Large intestine (tissue), 12 donors: ENCODE data around the gene CS. TPM values are rescaled to one million over a fixed set of nuclear protein-coding genes. Genes with fewer than 3 reads are reported as not detected.
"Not testable (repeated sequence)": the region's sequence is repeated elsewhere in the genome, so short reads cannot be mapped to it uniquely, and the experiment has no call there.

Source experiments
- DNase-seq, 2 donors: peaks; one replicate each; pipeline versions ENCODE4 v3.0.0 to v3.0.0-alpha.2; 2013
- H3K27ac ChIP-seq: one replicate; pipeline ENCODE4 v1.5.1; 2013; ENCODE audit warnings: low read length
- H3K27me3 ChIP-seq: 2 replicates; pipeline ENCODE4 v1.6.1; 2013; ENCODE audit warnings: low read length; ENCODE audit not compliant: control insufficient read depth, insufficient read depth
- H3K36me3 ChIP-seq: 2 replicates; pipeline ENCODE4 v1.6.1; 2013; ENCODE audit warnings: low read length; ENCODE audit not compliant: control insufficient read depth, insufficient read depth
- H3K4me1 ChIP-seq: one replicate; pipeline ENCODE4 v1.6.1; 2013; ENCODE audit warnings: low read length; ENCODE audit not compliant: control insufficient read depth, insufficient read depth
- H3K4me3 ChIP-seq: one replicate; pipeline ENCODE4 v1.5.1; 2013; ENCODE audit warnings: low read length
- H3K9me3 ChIP-seq: one replicate; pipeline ENCODE4 v1.6.1; 2013; ENCODE audit warnings: mild to moderate bottlenecking, low read depth, low read length, moderate library complexity; ENCODE audit not compliant: control insufficient read depth
- WGBS: methylation state at CpG from one replicate; pipeline ENCODE4 v1.1.5; 2013; ENCODE audit warnings: low lambda C conversion rate; ENCODE audit not compliant: insufficient coverage; 5-methylcytosine and 5-hydroxymethylcytosine counted together
- long read RNA-seq, 11 donors: transcript quantifications; one replicate each; lab custom pipeline, GENCODE V29; 2026
- polyA plus RNA-seq: library from polyadenylated mRNA; unstranded; fragments of 120-200 nt; gene quantifications from one replicate; pipeline ENCODE4 v1.2.1, GENCODE V29; 2013

Gene CS
- 143 TPM for polyA plus RNA-seq
- long read RNA-seq, donor 1, transcript CS-201 (11 exons, 2,975 nt), result major isoform, 18 of 25 reads
- long read RNA-seq, donor 1, partial matches to known transcripts, result 5 of 25 reads
- long read RNA-seq, donor 1, other reads (novel, unspliced or antisense), result 0 of 25 reads
- long read RNA-seq, donor 2, transcript CS-201 (11 exons, 2,975 nt), result major isoform, 31 of 41 reads
- long read RNA-seq, donor 2, partial matches to known transcripts, result 9 of 41 reads
- long read RNA-seq, donor 2, other reads (novel, unspliced or antisense), result 0 of 41 reads
- long read RNA-seq, donor 3, result 0 reads
- long read RNA-seq, donor 4, partial matches to known transcripts, result 0 of 4 reads
- long read RNA-seq, donor 4, other reads (novel, unspliced or antisense), result 0 of 4 reads
- long read RNA-seq, donor 5, transcript CS-201 (11 exons, 2,975 nt), result major isoform, 12 of 14 reads
- long read RNA-seq, donor 5, partial matches to known transcripts, result 0 of 14 reads
- long read RNA-seq, donor 5, other reads (novel, unspliced or antisense), result 0 of 14 reads
- long read RNA-seq, donor 6, transcript CS-201 (11 exons, 2,975 nt), result major isoform, 21 of 31 reads
- long read RNA-seq, donor 6, partial matches to known transcripts, result 7 of 31 reads
- long read RNA-seq, donor 6, other reads (novel, unspliced or antisense), result 0 of 31 reads
- long read RNA-seq, donor 7, transcript CS-201 (11 exons, 2,975 nt), result major isoform, 15 of 16 reads
- long read RNA-seq, donor 7, partial matches to known transcripts, result 0 of 16 reads
- long read RNA-seq, donor 7, other reads (novel, unspliced or antisense), result 0 of 16 reads
- long read RNA-seq, donor 8, transcript CS-201 (11 exons, 2,975 nt), result major isoform, 29 of 43 reads
- long read RNA-seq, donor 8, partial matches to known transcripts, result 11 of 43 reads
- long read RNA-seq, donor 8, other reads (novel, unspliced or antisense), result 0 of 43 reads
- long read RNA-seq, donor 9, transcript CS-201 (11 exons, 2,975 nt), result major isoform, 20 of 21 reads
- long read RNA-seq, donor 9, partial matches to known transcripts, result 0 of 21 reads
- long read RNA-seq, donor 9, other reads (novel, unspliced or antisense), result 0 of 21 reads
- long read RNA-seq, donor 10, transcript CS-201 (11 exons, 2,975 nt), result major isoform, 36 of 38 reads
- long read RNA-seq, donor 10, partial matches to known transcripts, result 0 of 38 reads
- long read RNA-seq, donor 10, other reads (novel, unspliced or antisense), result 0 of 38 reads
- long read RNA-seq, donor 11, transcript CS-201 (11 exons, 2,975 nt), result major isoform, 28 of 63 reads
- long read RNA-seq, donor 11, partial matches to known transcripts, result 35 of 63 reads
- long read RNA-seq, donor 11, other reads (novel, unspliced or antisense), result 0 of 63 reads

DNA sequence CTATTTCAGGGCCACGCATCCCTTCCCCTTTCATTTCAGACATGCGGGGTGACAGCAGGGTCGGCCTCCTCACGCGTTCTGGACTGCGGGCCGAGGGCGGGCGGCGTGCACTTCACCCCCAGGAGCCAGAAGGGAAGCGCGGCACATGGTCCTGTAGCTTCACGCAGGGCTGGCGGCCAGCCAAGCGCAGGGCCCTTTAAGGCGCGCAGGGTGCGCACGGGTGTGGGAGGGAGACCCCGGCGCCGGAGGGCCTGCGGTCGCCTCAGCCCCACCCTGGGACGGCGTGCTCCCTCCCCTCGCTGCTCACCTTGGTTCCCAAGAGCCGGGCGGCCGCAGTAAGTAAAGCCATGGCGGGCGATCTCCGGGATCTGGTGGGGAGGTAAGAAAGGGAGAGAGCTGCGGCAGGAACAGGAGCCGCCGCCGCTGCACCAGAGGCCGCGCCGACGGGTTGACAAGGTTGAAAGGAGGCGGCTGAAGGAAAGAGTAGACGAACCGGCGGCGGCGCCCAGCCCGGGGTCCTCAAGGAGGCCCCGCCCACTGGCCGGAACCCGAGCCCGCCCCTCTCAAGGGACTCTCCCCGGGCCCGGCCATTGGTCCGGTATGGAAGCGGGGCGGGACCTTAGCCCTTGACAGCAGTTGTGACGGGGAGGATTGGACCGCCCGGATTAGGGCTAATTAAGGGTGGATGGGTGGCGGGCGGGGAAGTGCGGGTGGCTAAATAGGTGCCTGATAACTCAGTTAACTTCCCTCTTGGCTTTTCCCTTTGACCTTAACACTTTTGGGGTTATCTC lies at the start of gene CS:
CS (minus strand) TSS at position 478 of the 791 bp plus-strand sequence; CDS start at position 349, 129 bp downstream.
- H3K4me3 ChIP-seq, result peak within 1 kb of the TSS; percentile 84
- no peaks in the 10 kb centered on the region for H3K9me3 ChIP-seq
- H3K27ac ChIP-seq, result peak within 1 kb of the TSS; percentile 94
- WGBS, result no CpG with 5 or more reads among the region's 63 CpGs
- H3K27me3 ChIP-seq, result no peaks in the 10 kb centered on the region
- peak; percentile 98 for DNase-seq
- H3K36me3 ChIP-seq, result peaks cover 30% of the 10 kb centered on the region
- peaks cover 27% of the 10 kb centered on the region for H3K4me1 ChIP-seq

GRCh38 chr12:56348776-56349175 lies 48.6 kb upstream of the CS start:
- Histone ChIP-seq H3K36me3 (peaks cover 80% of the 10 kb centered on the region), H3K9me3 (no peaks in the 10 kb centered on the region), H3K27ac (no peak overlapping the region), H3K4me1 (no peaks in the 10 kb centered on the region), H3K27me3 (no peaks in the 10 kb centered on the region), H3K4me3 (no peak overlapping the region)
- WGBS, result no CpG with 5 or more reads among the region's 5 CpGs
- no peak for DNase-seq

GRCh38 chr12:56347255-56347654 lies 47.1 kb upstream of the CS start:
- WGBS, result no CpG with 5 or more reads among the region's 9 CpGs
- H3K9me3 ChIP-seq, H3K4me3 ChIP-seq, H3K27me3 ChIP-seq, H3K27ac ChIP-seq, DNase-seq, H3K4me1 ChIP-seq: not testable (repeated sequence)
- H3K36me3 ChIP-seq, result peaks cover 82% of the 10 kb centered on the region

- Histone ChIP-seq H3K9me3 (no peaks in the 10 kb centered on the region), H3K27me3 (no peaks in the 10 kb centered on the region), H3K27ac (no peak overlapping the region), H3K36me3 (peaks cover 80% of the 10 kb centered on the region), H3K4me1 (peaks cover 3% of the 10 kb centered on the region), H3K4me3 (no peak overlapping the region)
- WGBS, result 92% methylated on average over 4 of the region's 7 CpGs
- DNase-seq, result no peak
Observed at GRCh38 chr12:56346675-56347074, 46.5 kb upstream of the CS start.

- not testable (repeated sequence) for H3K4me3 ChIP-seq, H3K27me3 ChIP-seq, H3K27ac ChIP-seq, DNase-seq, H3K9me3 ChIP-seq
- peaks cover 46% of the 10 kb centered on the region for H3K36me3 ChIP-seq
- peaks cover 11% of the 10 kb centered on the region for H3K4me1 ChIP-seq
- WGBS, result no CpG with 5 or more reads among the region's 2 CpGs
Observed at GRCh38 chr12:56342290-56342689, 42.2 kb upstream of the CS start.

- peak overlapping the region; percentile 26 for H3K27ac ChIP-seq
Observed at GRCh38 chr12:56341616-56342015, 41.5 kb upstream of the CS start.

GRCh38 chr12:56339158-56339422 lies 39.0 kb upstream of the CS start:
- Histone ChIP-seq H3K27ac (no peak overlapping the region), H3K27me3 (no peaks in the 10 kb centered on the region), H3K4me3 (no peak overlapping the region), H3K4me1 (peaks cover 11% of the 10 kb centered on the region), H3K9me3 (no peaks in the 10 kb centered on the region), H3K36me3 (peaks cover 21% of the 10 kb centered on the region)
- no peak for DNase-seq
- WGBS, result no CpG with 5 or more reads among the region's 1 CpG

More at GRCh38 chr12:56341616-56342015, 41.5 kb upstream of the CS start:
- Histone ChIP-seq H3K36me3 (peaks cover 40% of the 10 kb centered on the region), H3K4me1 (peaks cover 11% of the 10 kb centered on the region), H3K9me3 (no peaks in the 10 kb centered on the region), H3K27me3 (no peaks in the 10 kb centered on the region), H3K4me3 (no peak overlapping the region)
- DNase-seq, result peak; percentile 49 to 73
- WGBS, result no CpG with 5 or more reads among the region's 1 CpG

DNA sequence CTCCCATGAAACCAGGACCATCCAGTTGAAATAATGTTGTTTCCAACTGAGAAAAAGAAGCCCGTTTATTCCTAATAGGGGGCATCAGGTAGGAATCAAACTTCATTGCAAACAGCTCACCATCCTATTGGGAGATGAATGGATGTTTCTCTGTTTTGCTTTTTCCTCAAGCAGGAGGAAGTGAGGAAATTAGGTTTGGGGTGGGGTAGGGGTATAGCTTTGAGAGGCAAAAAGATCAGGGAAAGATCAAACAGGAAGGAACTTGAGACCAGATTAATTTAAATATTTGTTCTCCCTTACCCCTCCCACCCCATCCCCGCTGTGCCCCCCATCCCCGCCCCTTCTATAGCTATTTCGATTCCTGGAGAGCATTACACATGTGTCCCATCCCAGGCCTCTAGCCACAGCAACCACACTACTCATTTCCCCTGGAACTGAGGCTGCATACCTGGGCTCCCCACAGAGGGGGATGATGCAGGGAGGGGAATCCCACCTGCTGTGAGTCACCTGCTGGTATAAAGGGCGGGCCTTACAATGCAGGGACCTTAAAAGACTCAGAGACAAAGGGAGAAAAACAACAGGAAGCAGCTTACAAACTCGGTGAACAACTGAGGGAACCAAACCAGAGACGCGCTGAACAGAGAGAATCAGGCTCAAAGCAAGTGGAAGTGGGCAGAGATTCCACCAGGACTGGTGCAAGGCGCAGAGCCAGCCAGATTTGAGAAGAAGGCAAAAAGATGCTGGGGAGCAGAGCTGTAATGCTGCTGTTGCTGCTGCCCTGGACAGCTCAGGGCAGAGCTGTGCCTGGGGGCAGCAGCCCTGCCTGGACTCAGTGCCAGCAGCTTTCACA lies 38.4 kb upstream of the CS start, which contains the start of gene IL23A:
IL23A (plus strand) TSS at position 577 of the 850 bp plus-strand sequence; CDS start at position 738, 161 bp downstream.
- no peaks in the 10 kb centered on the region for H3K27me3 ChIP-seq
- 30% methylated on average over 2 of the region's 9 CpGs for WGBS

DNA sequence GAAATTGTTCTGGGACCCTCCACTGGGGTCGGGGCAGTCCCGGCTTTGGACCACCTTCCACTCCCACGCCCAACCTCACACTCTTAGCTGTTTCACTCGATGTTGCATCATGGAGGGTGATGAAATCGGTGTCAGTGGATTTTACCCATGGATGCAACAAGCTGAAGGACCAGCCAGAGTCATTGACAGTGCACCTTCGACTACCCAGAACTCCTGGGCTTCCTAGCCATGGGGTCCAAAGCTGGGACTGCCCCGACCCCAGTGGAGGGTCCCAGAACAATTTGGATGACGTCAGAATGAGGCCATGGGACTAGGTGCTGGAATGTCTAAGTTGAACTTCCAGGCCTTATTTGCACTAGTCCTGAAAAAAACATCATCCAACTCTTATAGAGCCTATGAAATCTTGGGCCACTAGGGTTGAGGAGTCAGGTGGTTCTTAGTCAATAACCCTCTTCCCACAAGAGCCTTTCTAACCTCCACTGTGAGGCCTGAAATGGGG lies 37.7 kb upstream of the CS start:
- DNase-seq, result no peak
- Histone ChIP-seq H3K27ac (no peak overlapping the region), H3K27me3 (no peaks in the 10 kb centered on the region), H3K9me3 (no peaks in the 10 kb centered on the region), H3K36me3 (peaks cover 8% of the 10 kb centered on the region), H3K4me1 (peaks cover 15% of the 10 kb centered on the region), H3K4me3 (no peak overlapping the region)
- WGBS, result no CpG with 5 or more reads among the region's 8 CpGs

More for the DNA sequence above, 38.4 kb upstream of the CS start, which contains the start of gene IL23A:
- Histone ChIP-seq H3K9me3 (no peaks in the 10 kb centered on the region), H3K4me3 (no peak within 1 kb of the TSS), H3K27ac (no peak within 1 kb of the TSS), H3K4me1 (peaks cover 11% of the 10 kb centered on the region), H3K36me3 (peaks cover 15% of the 10 kb centered on the region)
- peak; percentile 17 to 29 for DNase-seq
